D721Med (cell line): ENCODE measurements around the gene RNF150.

Source experiments
- DNase-seq: peaks from one replicate; pipeline ENCODE4 v3.0.0; 2011; ENCODE audit warnings: low spot score; ENCODE audit not compliant: insufficient read length
- FAIRE-seq: peaks from 2 replicates; lab custom pipeline; 2011; peaks lifted over from hg19 to GRCh38; lab: Jason Lieb, UNC
- CTCF ChIP-seq: IDR thresholded peaks from 2 replicates; pipeline ENCODE4 v1.5.1; 2012; ENCODE audit warnings: mild to moderate bottlenecking, control low read depth; ENCODE audit not compliant: insufficient read depth; ENCODE audit errors: missing control alignments

Gene RNF150

DNA sequence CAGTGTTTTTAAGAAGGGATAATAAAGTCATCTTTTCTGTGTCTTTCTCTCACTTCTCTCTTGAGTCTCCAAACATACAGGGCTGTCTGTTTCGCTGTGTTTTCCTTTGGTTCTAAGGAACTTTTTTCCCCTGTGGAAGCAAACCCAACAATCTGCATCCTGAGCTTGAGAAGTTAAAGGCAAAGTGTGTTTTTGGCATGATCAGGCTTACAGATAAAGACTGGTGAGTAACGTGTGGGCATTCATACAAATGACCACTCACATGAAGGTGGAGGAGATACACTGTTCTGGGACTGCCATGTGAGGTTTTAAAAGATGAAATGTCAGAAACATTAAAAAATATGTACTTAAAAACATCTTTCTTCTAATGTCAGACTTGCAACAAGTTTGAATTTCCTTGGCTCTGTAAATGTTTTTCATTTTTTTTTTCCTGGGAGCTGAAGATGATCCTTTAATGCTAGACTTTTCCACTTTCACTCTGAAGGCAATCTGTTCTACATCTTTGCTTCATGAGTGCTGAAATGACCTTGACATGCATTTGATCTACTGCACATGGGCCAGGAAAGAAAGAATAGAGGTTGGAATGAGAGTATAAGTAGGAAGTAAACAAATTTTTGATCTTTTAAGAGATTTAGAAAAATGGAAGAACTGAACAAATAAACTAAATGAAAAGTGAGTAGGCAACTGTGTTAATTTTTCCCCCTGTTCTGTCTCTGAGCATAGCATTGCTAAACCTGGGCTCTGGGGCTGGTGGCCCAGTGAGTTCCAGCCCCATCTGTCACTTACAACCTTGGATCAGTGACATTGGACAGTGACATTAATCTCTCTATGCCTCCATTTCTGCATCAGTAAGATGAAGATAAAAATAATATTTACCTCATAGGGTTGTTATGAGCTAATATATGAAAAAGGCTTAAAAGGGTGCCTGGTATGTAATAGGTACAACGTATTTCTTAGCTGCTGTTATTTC lies 226.0 kb downstream of the RNF150 start:
- no peak for DNase-seq
- no peak for TF ChIP-seq CTCF
- peak; percentile 46 for FAIRE-seq

GRCh38 chr4:140904904-140905303 lies 228.4 kb downstream of the RNF150 start:
- FAIRE-seq (no peak), DNase-seq (no peak)
- no peak for TF ChIP-seq CTCF

DNA sequence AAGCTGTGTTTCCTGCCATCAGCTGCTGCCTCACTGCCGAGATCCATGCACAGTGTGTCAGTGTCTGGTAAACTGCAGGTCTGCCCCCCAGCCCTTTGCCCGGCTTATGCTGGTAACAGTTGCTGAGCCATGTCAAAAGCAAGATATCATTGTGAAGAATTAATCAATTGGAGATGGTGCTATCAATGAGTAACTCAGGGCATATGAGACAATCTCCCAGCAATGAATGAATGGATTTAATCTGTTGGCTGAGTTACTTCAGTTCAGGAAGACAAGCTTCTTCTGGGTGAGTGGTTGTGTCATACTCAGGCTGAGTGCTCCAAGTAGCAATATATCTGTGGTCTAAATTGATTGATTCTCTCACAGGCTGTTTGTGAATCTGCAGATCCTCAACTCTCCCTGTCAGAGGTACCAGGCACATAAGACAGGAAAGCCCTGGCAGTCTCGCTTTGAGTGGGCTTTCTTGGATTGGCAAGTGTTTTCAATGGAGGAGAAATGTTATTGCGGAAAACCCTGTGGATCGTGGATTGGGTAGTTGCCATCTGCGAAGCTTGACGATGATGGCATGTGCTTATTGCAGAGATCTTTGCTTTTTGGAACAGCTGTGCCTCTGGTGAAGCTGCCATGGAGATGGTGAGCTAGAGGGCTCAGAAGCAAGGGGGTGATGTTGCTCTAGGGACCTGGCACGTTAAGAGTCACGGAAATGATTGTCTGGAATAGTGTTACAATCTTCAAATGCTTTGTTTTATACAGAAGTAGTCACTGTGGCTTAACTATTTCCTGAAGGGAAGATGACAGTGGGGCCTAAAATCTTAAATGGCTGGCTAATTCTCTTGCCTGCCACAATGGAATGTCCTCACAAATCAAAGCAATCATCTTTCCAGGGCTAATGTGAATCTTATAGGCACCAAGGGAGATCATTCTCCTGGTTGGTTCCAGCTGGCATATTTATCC lies 229.5 kb downstream of the RNF150 start:
- no peak for FAIRE-seq
- DNase-seq, result no peak
- no peak for TF ChIP-seq CTCF

DNA sequence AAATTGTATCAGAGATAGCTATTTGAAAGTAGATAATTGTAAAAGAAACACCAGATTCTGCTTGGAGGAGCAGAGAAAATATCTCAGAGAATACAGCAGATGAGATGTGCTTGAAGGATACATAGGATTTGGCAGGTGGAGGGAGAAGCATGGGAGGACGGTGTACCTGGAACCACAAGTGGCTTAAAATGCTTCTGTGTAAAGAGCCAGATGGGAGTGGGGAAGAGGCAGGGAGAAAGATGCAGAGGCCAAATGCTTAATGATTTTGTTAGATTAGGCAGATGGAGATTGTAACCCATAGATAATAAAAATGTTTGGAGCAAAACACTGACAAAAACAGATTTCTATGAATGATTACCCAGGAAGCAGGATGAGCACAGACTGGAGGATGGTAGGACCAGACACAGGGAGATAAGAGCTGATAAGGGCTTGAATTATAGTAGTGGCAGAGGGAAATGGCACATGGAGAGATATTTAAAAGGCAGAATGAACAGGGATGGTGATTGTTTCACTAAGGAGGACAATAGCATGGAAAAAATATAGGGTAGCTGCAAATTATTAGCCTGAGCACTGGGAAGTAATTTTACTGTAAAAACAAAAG lies 231.4 kb downstream of the RNF150 start:
- DNase-seq (no peak), FAIRE-seq (no peak)
- no peak for TF ChIP-seq CTCF

GRCh38 chr4:140893939-140894338 lies 239.3 kb downstream of the RNF150 start:
- DNase-seq (no peak), FAIRE-seq (no peak)
- no peak for TF ChIP-seq CTCF

- TF ChIP-seq CTCF, result no peak
- FAIRE-seq (no peak), DNase-seq (no peak)
Observed at GRCh38 chr4:140888054-140888453, 245.2 kb downstream of the RNF150 start.
